Fibroblast of skin of left biceps (primary cell): Measurements from ENCODE around the gene ZSCAN25.
"Not testable (repeated sequence)": the region's sequence is repeated elsewhere in the genome, so short reads cannot be mapped to it uniquely, and the experiment has no call there.

Experiments used
- DNase-seq, 2 experiments: peaks; one replicate each; pipeline ENCODE4 v3.0.0-alpha.2; 2013; ENCODE audit warnings: low read depth in 2 of 2

Gene ZSCAN25

DNA sequence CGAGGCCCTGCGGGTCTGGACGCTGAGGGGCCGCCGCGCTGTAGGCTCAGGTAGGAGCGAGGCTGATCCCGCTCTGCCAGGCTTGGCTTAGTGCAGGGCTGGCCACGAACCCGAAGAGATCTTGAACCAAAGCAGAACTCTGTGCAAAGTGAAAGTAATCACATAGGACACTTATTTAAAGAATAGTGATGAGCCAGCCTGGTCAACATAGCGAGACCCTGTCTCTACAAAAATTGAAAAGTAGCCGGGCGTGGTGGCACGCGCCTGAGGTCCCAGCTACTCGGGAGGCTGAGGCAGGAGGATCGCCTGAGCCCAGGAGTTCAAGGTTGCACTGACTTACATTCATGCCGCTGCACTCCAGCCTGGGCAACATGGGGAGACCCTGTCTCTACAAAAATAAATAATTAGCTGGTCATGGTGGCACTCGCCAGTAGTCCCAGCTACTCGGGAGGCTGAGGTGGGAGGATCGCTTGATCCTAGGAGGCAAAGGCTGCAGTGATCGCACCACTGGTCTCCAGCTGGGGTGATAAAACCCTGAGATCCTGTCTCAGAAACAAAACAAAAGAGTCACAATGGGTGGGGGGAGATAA is 541 bp downstream of the ZSCAN25 start:
- DNase-seq: no peak

GRCh38 chr7:99618726-99619125 is 2.0 kb downstream of the ZSCAN25 start:
- no peak for DNase-seq

GRCh38 chr7:99619571-99620130 is 2.9 kb downstream of the ZSCAN25 start:
- no peak for DNase-seq

DNA sequence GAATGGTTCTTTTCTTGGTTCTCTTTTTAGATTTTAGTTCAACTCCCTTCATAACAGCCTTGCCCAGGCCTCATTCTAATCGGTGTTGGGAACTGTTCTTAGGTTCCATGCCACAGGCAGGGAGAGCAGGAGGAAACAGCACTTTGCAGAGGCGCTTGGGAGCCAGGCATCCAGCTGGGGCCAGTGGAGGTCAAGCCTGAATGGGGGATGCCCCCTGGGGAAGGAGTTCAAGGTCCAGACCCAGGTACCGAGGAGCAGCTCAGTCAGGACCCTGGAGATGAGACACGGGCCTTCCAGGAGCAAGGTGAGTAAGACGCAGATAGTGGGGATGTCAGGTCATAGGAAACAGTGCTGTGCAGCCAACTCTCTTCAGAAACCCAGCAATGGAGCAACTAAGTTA is 4.5 kb downstream of the ZSCAN25 start:
- DNase-seq: no peak

DNA sequence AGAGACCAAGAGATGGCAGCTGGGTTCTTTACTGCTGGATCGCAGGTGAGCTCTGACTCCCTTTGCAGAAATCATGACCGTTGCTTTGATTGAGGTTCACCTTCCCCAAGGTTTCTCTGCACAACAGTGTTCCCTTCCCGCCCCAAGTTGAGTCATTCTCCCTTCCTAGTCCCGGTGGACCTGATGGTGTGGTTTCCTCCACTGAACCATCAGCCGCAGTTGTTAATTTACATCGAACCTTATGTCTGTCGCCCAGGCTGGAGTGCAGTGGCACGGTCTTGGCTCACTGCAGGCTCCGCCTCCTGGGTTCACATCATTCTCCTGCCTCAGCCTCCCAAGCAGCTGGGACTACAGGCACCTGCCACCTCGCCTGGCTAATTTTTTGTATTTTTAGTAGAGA is 5.8 kb downstream of the ZSCAN25 start:
- no peak for DNase-seq

GRCh38 chr7:99623091-99623693 is 6.4 kb downstream of the ZSCAN25 start:
- DNase-seq: no peak

GRCh38 chr7:99623702-99624447 is 7.1 kb downstream of the ZSCAN25 start:
- no peak for DNase-seq

DNA sequence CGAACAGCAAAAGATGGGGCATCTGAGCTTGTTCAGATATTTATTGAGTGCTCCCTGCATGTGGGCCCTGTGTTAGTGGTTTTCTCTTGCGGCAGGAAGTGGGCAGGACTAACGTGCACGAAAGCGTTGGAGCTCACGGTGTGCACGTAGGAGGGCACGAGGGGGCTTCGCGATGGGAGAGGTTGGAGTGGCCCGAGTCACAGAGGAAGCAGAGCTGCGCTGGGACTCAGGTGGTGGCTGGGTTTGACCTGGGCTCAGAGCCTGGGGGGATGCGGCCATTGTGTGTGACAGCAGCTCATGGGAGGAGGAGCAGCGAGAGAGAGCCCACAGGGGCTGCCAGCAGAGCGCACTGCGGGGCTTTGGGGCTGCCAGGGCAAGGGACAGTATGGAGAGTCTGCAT is 7.7 kb downstream of the ZSCAN25 start:
- DNase-seq: no peak

DNA sequence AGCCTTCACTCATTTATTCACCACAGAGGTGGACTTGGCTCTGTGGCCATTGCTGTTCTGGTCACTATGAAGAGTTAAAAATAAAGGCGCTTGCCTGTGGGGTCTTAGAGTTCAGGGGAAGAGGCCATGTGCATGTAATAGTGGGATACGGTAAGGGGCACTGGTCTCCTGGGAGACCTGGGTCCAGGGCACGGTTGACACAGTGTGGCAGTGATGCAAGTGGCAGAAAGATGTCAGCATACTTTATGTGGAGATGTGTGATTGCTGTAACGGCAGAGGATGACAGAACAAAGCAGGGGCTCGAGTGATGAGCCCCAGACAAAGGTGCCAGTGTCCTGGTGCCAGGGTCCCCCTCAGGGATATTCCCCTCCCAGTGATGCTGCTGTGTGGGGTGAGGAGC is 8.6 kb downstream of the ZSCAN25 start:
- DNase-seq: no peak

- no peak for DNase-seq
These were observed 9.2 kb downstream of the ZSCAN25 start for GRCh38 chr7:99625961-99626360.

GRCh38 chr7:99626661-99627060 is 9.9 kb downstream of the ZSCAN25 start:
- DNase-seq: no peak

DNA sequence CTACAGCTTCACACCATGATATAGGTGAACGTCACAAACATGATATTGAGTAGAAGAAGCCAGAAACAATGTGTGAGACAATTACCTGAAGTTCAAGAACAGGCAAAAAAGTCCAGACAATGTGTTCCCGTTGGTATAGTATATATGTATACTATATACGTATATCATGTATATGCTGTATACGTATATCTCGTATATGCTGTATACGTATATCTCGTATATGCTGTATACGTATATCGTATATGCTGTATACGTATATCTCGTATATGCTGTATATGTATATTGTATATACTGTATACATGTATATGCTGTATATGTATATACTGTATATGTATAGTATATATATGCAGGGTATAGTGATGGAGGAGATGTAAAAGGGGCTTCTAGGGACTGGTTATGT is 10.8 kb downstream of the ZSCAN25 start:
- no peak for DNase-seq

- DNase-seq: no peak
These were observed 12.0 kb downstream of the ZSCAN25 start for GRCh38 chr7:99628471-99629465.

DNA sequence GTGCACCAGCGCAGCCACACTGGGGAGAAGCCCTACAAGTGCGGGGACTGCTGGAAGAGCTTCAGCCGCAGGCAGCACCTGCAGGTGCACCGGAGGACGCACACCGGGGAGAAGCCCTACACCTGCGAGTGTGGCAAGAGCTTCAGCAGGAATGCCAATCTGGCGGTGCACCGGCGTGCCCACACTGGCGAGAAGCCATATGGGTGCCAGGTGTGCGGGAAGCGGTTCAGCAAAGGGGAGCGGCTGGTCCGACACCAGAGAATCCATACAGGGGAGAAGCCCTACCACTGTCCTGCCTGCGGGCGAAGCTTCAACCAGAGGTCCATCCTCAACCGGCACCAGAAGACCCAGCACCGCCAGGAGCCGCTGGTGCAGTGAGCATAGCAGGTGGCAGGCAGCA is 12.9 kb downstream of the ZSCAN25 start:
- no peak for DNase-seq

GRCh38 chr7:99631295-99632109 is 14.8 kb downstream of the ZSCAN25 start:
- no peak for DNase-seq

- DNase-seq: not testable (repeated sequence)
These were observed 20.7 kb downstream of the ZSCAN25 start for GRCh38 chr7:99637414-99637813.

- DNase-seq: no peak
These were observed 22.0 kb downstream of the ZSCAN25 start for GRCh38 chr7:99638731-99639130.

- no peak for DNase-seq
These were observed 22.5 kb downstream of the ZSCAN25 start for GRCh38 chr7:99639267-99639666.

DNA sequence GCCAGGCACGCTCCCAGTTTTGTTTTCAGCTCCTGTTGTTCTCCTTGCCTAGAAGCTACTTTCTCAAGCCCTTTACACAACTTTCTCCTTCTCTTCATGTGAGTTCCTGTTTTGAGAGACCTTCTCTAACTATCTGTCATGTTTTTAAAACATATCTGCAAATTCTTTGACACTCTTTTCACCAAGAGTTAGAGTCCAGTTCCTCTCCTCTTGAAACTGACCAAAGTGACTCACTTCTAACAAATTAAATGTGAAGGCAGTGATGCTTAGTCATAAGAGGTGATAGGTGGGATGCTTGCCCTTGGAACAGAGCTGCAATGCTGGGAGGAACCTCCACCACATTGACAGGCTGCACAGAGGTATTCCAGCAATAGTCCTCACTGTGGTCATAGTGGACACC is 25.3 kb downstream of the ZSCAN25 start:
- DNase-seq: no peak

GRCh38 chr7:99643464-99643863 is 26.7 kb downstream of the ZSCAN25 start:
- no peak for DNase-seq

- DNase-seq: no peak
These were observed 27.7 kb downstream of the ZSCAN25 start for GRCh38 chr7:99644431-99644830.
